Mucosa of descending colon (tissue), 3 donors: Measurements from ENCODE around the gene TMEM81. TPM values are rescaled to one million over a fixed set of nuclear protein-coding genes. Genes with fewer than 3 reads are reported as not detected.

ENCODE experiments used
- ATAC-seq: fragments of 200-7000 bp; cut with Tn5 transposase; one replicate; pipeline ENCODE4 v1.9.1; 2020; ENCODE audit warnings: mild to moderate bottlenecking, moderate library complexity
- DNase-seq, 3 donors: peaks; one replicate each; pipeline ENCODE4 v3.0.0-alpha.2; 2020
- H3K36me3 ChIP-seq: fragments of 200-600 bp; one replicate; pipeline ENCODE4 v1.8.0; 2021; ENCODE audit warnings: low read depth, mild to moderate bottlenecking
- H3K4me1 ChIP-seq: fragments of 200-600 bp; one replicate; pipeline ENCODE4 v1.8.0; 2021; ENCODE audit warnings: low read depth, mild to moderate bottlenecking
- H3K4me3 ChIP-seq: fragments of 200-600 bp; one replicate; pipeline ENCODE4 v1.8.0; 2021; ENCODE audit warnings: mild to moderate bottlenecking
- H3K9me3 ChIP-seq: fragments of 200-600 bp; one replicate; pipeline ENCODE4 v1.8.0; 2021; ENCODE audit warnings: mild to moderate bottlenecking
- intact Hi-C, 2 donors: fragments of 100-400 bp; cut with DNase I in 1 of 2; cut with micrococcal nuclease in 1 of 2; formaldehyde crosslinking; loops; one replicate each; pipeline versions ENCODE4 v1.11.0 to v1.11.1; 2022; cut with DNase I, micrococcal nuclease
- total RNA-seq, 3 donors: library from RNA; stranded (reverse); fragmentation: NEBNext Ultra II Directional in 2 of 3; extraction: Animal tissue kit (Norgen Biotek cat#: 25700) in 2 of 3; gene quantifications; one replicate each; pipeline versions ENCODE4 v1.2.1 to v1.2.4, GENCODE V29; 2021 to 2023
- TF ChIP-seq, protein P1 (sequence below): fragments of 200-600 bp; IDR thresholded peaks from one replicate; pipeline ENCODE4 v1.8.0; 2022; ENCODE audit warnings: antibody characterized with exemption, mild to moderate bottlenecking
- donor health status: DM: no; HTN: no; CAD: no; lungs with moderate emphysema.
- donor health status: DM: no; HTN: no; CAD: no.
- donor health status: DM: no; HTN: yes; CAD: no.

TMEM81 gene
- total RNA-seq, 3 donors from 2014 or later, result 1.9 to 3.8 (median 2.3) TPM

DNA sequence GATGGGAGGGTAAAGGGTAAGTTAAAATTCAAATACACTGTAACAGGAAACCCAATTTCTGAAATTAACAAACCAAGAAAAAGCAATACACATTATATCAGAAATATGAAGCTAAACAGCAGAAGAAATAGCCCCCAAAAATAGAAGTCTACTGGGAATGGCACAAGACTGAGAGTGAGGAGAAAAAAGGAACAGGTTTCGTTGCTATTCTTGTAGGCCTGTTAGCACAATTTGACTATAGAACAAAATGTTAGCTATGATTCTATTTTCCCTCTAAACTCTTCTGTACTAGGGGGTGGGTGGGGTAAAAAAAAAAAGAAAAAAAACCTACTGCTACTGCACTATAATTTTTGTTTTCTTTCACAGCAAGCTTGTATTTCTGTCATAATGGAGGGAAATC is 25.0 kb upstream of the TMEM81 start:
- H3K36me3 ChIP-seq, result no peaks in the 10 kb centered on the region
- no peak overlapping the region for H3K4me3 ChIP-seq
- H3K4me1 ChIP-seq, result no peaks in the 10 kb centered on the region
- ATAC-seq (no peak), DNase-seq (no peak)
- no peaks in the 10 kb centered on the region for H3K9me3 ChIP-seq
- TF ChIP-seq, protein P1, sequence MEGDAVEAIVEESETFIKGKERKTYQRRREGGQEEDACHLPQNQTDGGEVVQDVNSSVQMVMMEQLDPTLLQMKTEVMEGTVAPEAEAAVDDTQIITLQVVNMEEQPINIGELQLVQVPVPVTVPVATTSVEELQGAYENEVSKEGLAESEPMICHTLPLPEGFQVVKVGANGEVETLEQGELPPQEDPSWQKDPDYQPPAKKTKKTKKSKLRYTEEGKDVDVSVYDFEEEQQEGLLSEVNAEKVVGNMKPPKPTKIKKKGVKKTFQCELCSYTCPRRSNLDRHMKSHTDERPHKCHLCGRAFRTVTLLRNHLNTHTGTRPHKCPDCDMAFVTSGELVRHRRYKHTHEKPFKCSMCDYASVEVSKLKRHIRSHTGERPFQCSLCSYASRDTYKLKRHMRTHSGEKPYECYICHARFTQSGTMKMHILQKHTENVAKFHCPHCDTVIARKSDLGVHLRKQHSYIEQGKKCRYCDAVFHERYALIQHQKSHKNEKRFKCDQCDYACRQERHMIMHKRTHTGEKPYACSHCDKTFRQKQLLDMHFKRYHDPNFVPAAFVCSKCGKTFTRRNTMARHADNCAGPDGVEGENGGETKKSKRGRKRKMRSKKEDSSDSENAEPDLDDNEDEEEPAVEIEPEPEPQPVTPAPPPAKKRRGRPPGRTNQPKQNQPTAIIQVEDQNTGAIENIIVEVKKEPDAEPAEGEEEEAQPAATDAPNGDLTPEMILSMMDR, result no peak
- intact Hi-C loops, result no loop called here

DNA sequence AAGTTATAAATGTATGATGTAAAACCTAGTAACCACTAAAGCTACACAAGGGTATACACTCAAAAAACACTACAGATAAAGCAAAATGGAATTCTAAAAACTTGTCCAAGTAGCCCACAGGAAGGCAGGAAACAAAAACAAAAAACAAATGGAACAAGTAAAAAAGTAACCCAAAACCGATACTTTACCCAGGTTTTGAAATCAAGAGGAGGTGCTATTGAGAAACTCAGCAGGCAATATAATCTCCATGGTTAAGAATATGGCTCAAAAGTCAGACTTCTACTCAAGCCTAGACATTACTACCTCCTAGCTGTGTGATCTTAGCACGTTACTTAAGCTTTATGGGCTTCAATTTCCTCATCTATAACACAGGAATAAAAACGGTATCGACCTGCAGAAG is 24.2 kb upstream of the TMEM81 start:
- DNase-seq (no peak), ATAC-seq (no peak)
- no peaks in the 10 kb centered on the region for H3K4me1 ChIP-seq
- H3K9me3 ChIP-seq, result no peaks in the 10 kb centered on the region
- intact Hi-C loops, result no loop called here
- no peak overlapping the region for H3K4me3 ChIP-seq
- TF ChIP-seq, protein P1, result no peak
- peaks cover 4% of the 10 kb centered on the region for H3K36me3 ChIP-seq

DNA sequence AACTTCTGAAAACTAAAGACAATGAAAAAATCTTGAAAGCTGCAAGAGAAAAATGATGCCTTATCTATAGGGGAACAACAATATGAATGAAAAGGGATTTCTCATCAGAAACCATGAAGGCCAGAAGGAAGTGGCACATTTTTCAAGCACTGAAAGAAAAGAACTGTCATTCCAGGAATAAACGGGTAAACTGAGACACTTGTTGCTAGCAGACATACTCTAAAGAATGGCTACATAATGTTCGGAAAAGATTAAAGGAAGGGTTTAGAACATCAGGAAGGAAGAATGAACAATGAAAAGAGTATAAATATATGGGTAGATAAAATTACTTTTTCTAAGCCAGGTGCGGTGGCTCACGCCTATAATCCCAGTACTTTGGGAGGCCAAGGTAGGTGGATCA is 23.1 kb upstream of the TMEM81 start:
- H3K4me3 ChIP-seq, result no peak overlapping the region
- DNase-seq (no peak), ATAC-seq (no peak)
- H3K36me3 ChIP-seq, result peaks cover 6% of the 10 kb centered on the region
- H3K4me1 ChIP-seq, result no peaks in the 10 kb centered on the region
- intact Hi-C loops, result no loop called here
- TF ChIP-seq, protein P1, result no peak
- H3K9me3 ChIP-seq, result no peaks in the 10 kb centered on the region

DNA sequence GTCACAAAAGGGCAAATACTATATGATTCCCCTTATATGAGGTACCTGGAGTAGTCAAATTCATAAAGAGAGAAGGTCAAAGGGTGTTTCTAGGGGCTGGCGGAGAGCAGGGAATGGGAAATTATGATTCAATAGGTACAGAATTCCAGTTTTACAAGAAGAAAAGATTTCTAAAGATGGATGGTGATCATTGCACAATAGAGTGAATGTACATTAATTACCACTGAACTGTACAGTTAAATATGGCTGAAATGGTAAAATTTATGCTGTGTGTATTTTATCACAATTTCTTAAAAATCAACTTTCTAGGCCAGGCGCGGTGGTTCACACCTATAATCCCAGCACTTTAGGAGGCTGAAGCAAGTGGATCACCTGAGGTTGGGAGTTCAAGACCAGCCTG is 18.1 kb upstream of the TMEM81 start:
- intact Hi-C loops, result no loop called here
- ATAC-seq (no peak), DNase-seq (no peak)
- no peak overlapping the region for H3K4me3 ChIP-seq
- peaks cover 6% of the 10 kb centered on the region for H3K36me3 ChIP-seq
- TF ChIP-seq, protein P1, result no peak
- H3K9me3 ChIP-seq, result no peaks in the 10 kb centered on the region
- H3K4me1 ChIP-seq, result no peaks in the 10 kb centered on the region

GRCh38 chr1:205098242-205098641 is 14.0 kb upstream of the TMEM81 start:
- Histone ChIP-seq H3K9me3 (no peaks in the 10 kb centered on the region), H3K4me1 (no peaks in the 10 kb centered on the region), H3K36me3 (no peaks in the 10 kb centered on the region), H3K4me3 (no peak overlapping the region)
- TF ChIP-seq, protein P1, result no peak
- DNase-seq (no peak), ATAC-seq (no peak)
- intact Hi-C loops, result no loop called here

DNA sequence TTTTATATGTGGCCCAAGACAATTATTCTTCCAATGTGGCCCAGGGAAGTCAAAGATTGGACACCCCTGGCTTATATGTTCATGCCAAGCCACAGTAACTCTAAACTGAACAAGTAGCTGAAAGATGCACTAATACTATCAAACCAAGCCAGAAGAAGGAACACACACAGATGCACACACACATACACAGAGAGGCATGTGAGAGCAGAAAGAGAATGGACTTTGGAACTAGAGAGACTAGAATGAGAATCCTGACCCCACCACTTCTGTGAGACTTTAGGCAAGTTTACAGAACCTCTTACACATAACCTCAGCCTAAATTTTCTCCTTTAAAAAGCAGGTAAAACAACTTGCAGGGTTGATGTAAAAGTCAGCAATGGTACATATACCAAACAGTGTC is 11.2 kb upstream of the TMEM81 start:
- DNase-seq (no peak), ATAC-seq (no peak)
- no peaks in the 10 kb centered on the region for H3K4me1 ChIP-seq
- TF ChIP-seq, protein P1, result no peak
- H3K36me3 ChIP-seq, result no peaks in the 10 kb centered on the region
- intact Hi-C loops, result no loop called here
- H3K9me3 ChIP-seq, result no peaks in the 10 kb centered on the region
- H3K4me3 ChIP-seq, result no peak overlapping the region
